Neural cell (in vitro differentiated cells): ENCODE data around the gene SFN. TPM values are rescaled to one million over a fixed set of nuclear protein-coding genes. Genes with fewer than 3 reads are reported as not detected.

Experiments used
- H2AFZ ChIP-seq: fragments of 200-600, 300-800 bp; sonication (generic), shearing (Covaris generic); 2 replicates; pipeline ENCODE4 v1.6.0; 2014; ENCODE audit warnings: low read depth, mild to moderate bottlenecking, antibody characterized with exemption, low read length, moderate library complexity
- H3F3A ChIP-seq: fragments of 200-600 bp; shearing (Covaris generic); 2 replicates; pipeline ENCODE4 v1.6.1; 2016; ENCODE audit warnings: mild to moderate bottlenecking, moderate library complexity, mixed read lengths, antibody characterized with exemption, low read length; ENCODE audit not compliant: insufficient read depth, poor library complexity, severe bottlenecking
- H3K27ac ChIP-seq: fragments of 200-600, 300-800 bp; sonication (generic), shearing (Covaris generic); 2 replicates; pipeline ENCODE4 v1.5.1; 2014; ENCODE audit warnings: mild to moderate bottlenecking, low read length, moderate library complexity
- H3K27me3 ChIP-seq: fragments of 300-800, 200-600 bp; sonication (generic), shearing (Covaris generic); 2 replicates; pipeline ENCODE4 v1.6.0; 2014; ENCODE audit warnings: mild to moderate bottlenecking, low read depth, low read length, moderate library complexity; ENCODE audit not compliant: insufficient read depth
- H3K36me3 ChIP-seq: fragments of 300-800, 200-600 bp; sonication (generic), shearing (Covaris generic); 2 replicates; pipeline ENCODE4 v1.5.1; 2014; ENCODE audit warnings: mild to moderate bottlenecking, antibody characterized with exemption, low read length, moderate library complexity; ENCODE audit not compliant: insufficient read depth
- H3K4me2 ChIP-seq: fragments of 300-800, 200-600 bp; sonication (generic), shearing (Covaris generic); 2 replicates; pipeline ENCODE4 v1.6.0; 2014; ENCODE audit warnings: mild to moderate bottlenecking, low read length
- H3K4me3 ChIP-seq: fragments of 300-800, 200-600 bp; sonication (generic), shearing (Covaris generic); 2 replicates; pipeline ENCODE4 v1.5.1; 2014; ENCODE audit warnings: mild to moderate bottlenecking, low read length, moderate library complexity
- H3K79me2 ChIP-seq: fragments of 200-600 bp; shearing (Covaris generic); replicated peaks from 2 replicates; pipeline ENCODE4 v1.6.0; 2014; ENCODE audit warnings: mild to moderate bottlenecking, low read length, moderate library complexity; ENCODE audit not compliant: insufficient read depth
- H3K9ac ChIP-seq: fragments of 300-800, 200-600 bp; sonication (generic), shearing (Covaris generic); 2 replicates; pipeline ENCODE4 v1.6.1; 2016; ENCODE audit warnings: mild to moderate bottlenecking, low read length, mixed read lengths
- H3K9me2 ChIP-seq: fragments of 200-600 bp; shearing (Covaris generic); 2 replicates; pipeline ENCODE4 v1.6.1; 2016; ENCODE audit warnings: mild to moderate bottlenecking, low read length, mixed read lengths; ENCODE audit not compliant: insufficient read depth
- H3K9me3 ChIP-seq: fragments of 200-600, 300-800 bp; sonication (generic), shearing (Covaris generic); 2 replicates; pipeline ENCODE4 v1.6.1; 2016; ENCODE audit warnings: mild to moderate bottlenecking, mixed run types, low read length, moderate library complexity, mixed read lengths
- H4K20me1 ChIP-seq: fragments of 200-600 bp; shearing (Covaris generic); 2 replicates; pipeline ENCODE4 v1.6.1; 2016; ENCODE audit warnings: mild to moderate bottlenecking, mixed run types; ENCODE audit not compliant: insufficient read depth
- CTCF ChIP-seq: fragments of 450-650 bp; IDR thresholded peaks from 2 replicates; pipeline ENCODE4 v1.5.1; 2014; ENCODE audit warnings: antibody characterized with exemption, mild to moderate bottlenecking, moderate library complexity; ENCODE audit not compliant: poor library complexity, severe bottlenecking
- EP300 ChIP-seq: fragments of 450-650 bp; conservative IDR thresholded peaks from 2 replicates; pipeline ENCODE4 v1.6.1; 2014; ENCODE audit warnings: antibody characterized with exemption, mild to moderate bottlenecking, moderate library complexity; ENCODE audit not compliant: poor library complexity, severe bottlenecking
- MXI1 ChIP-seq: fragments of 450-650 bp; conservative IDR thresholded peaks from 2 replicates; pipeline ENCODE4 v1.6.1; 2014; ENCODE audit warnings: antibody characterized with exemption, mild to moderate bottlenecking; ENCODE audit not compliant: poor library complexity, severe bottlenecking
- RAD21 ChIP-seq: fragments of 450-650 bp; conservative IDR thresholded peaks from 2 replicates; pipeline ENCODE4 v1.6.1; 2014; ENCODE audit warnings: antibody characterized with exemption, mild to moderate bottlenecking, moderate library complexity
- REST ChIP-seq: IDR thresholded peaks from 2 replicates; pipeline ENCODE4 v1.6.1; 2012; ENCODE audit warnings: borderline replicate concordance
- polyA plus RNA-seq: library from polyadenylated mRNA; depleted of rRNA; stranded (reverse); fragments of >200 nt; gene quantifications from 2 replicates; pipeline ENCODE4 v1.2.3, GENCODE V29; 2014

SFN gene
- polyA plus RNA-seq, 1 donor from 2014 or later = 0.25 TPM

GRCh38 chr1:26839339-26839722 is 23.6 kb upstream of the SFN start:
- H3K9me3 ChIP-seq = no peaks in the 10 kb centered on the region
- H3K4me2 ChIP-seq = no peak overlapping the region
- H3K9me2 ChIP-seq = no peaks in the 10 kb centered on the region
- no peaks in the 10 kb centered on the region for H4K20me1 ChIP-seq
- H3K27ac ChIP-seq = no peak overlapping the region
- H3K79me2 ChIP-seq = no peaks in the 10 kb centered on the region
- no peaks in the 10 kb centered on the region for H3K27me3 ChIP-seq
- no peaks in the 10 kb centered on the region for H3F3A ChIP-seq
- TF ChIP-seq CTCF (no peak), REST (no peak), MXI1 (no peak)
- H2AFZ ChIP-seq = no peak overlapping the region
- no peak overlapping the region for H3K4me3 ChIP-seq
- H3K9ac ChIP-seq = no peak overlapping the region
- H3K36me3 ChIP-seq = no peaks in the 10 kb centered on the region

GRCh38 chr1:26839779-26840178 is 23.2 kb upstream of the SFN start:
- no peaks in the 10 kb centered on the region for H3K27me3 ChIP-seq
- H3K4me3 ChIP-seq = no peak overlapping the region
- H4K20me1 ChIP-seq = no peaks in the 10 kb centered on the region
- no peak overlapping the region for H2AFZ ChIP-seq
- no peak overlapping the region for H3K4me2 ChIP-seq
- no peaks in the 10 kb centered on the region for H3K9me2 ChIP-seq
- H3K79me2 ChIP-seq = no peaks in the 10 kb centered on the region
- H3K27ac ChIP-seq = no peak overlapping the region
- H3K36me3 ChIP-seq = no peaks in the 10 kb centered on the region
- H3K9ac ChIP-seq = no peak overlapping the region
- H3F3A ChIP-seq = no peaks in the 10 kb centered on the region
- no peaks in the 10 kb centered on the region for H3K9me3 ChIP-seq
- no peak for TF ChIP-seq REST
- TF ChIP-seq EP300 = no peak
- TF ChIP-seq RAD21 = no peak
